Urothelium cell line (cell line): ENCODE results near the gene ADGRF5.

ENCODE experiments used
- DNase-seq: peaks from one replicate; pipeline ENCODE4 v3.0.0; 2011; ENCODE audit warnings: low spot score, mixed read lengths
- FAIRE-seq: peaks from 2 replicates; lab custom pipeline; 2011; peaks lifted over from hg19 to GRCh38; lab: Jason Lieb, UNC

The ADGRF5 gene

GRCh38 chr6:46931416-46931815, 9.7 kb upstream of the ADGRF5 start:
- FAIRE-seq (no peak), DNase-seq (no peak)

- DNase-seq (no peak), FAIRE-seq (no peak)
Observed at GRCh38 chr6:46930331-46930730, 8.6 kb upstream of the ADGRF5 start.

- FAIRE-seq (no peak), DNase-seq (no peak)
Observed at GRCh38 chr6:46927066-46927465, 5.3 kb upstream of the ADGRF5 start.

- peak; percentile 27 for DNase-seq
- FAIRE-seq = peak; percentile 53
Observed at GRCh38 chr6:46926481-46926880, 4.7 kb upstream of the ADGRF5 start.

- DNase-seq (peak; percentile 34), FAIRE-seq (no peak)
Observed at GRCh38 chr6:46925563-46926253, 4.0 kb upstream of the ADGRF5 start.

GRCh38 chr6:46923476-46923875, 1.7 kb upstream of the ADGRF5 start:
- DNase-seq (no peak), FAIRE-seq (no peak)

GRCh38 chr6:46921059-46921458, 679 bp downstream of the ADGRF5 start:
- DNase-seq (no peak), FAIRE-seq (no peak)

- no peak for DNase-seq
- no peak for FAIRE-seq
Observed at GRCh38 chr6:46918806-46919205, 2.9 kb downstream of the ADGRF5 start.

- no peak for DNase-seq
- FAIRE-seq = no peak
Observed at GRCh38 chr6:46917002-46917545, 4.7 kb downstream of the ADGRF5 start.

GRCh38 chr6:46915866-46916265, 5.9 kb downstream of the ADGRF5 start:
- FAIRE-seq = no peak
- DNase-seq = no peak

GRCh38 chr6:46915380-46915779, 6.4 kb downstream of the ADGRF5 start:
- DNase-seq = no peak

GRCh38 chr6:46914279-46914810, 7.4 kb downstream of the ADGRF5 start:
- DNase-seq = no peak

More at GRCh38 chr6:46915380-46915779, 6.4 kb downstream of the ADGRF5 start:
- FAIRE-seq = no peak

GRCh38 chr6:46909371-46909770, 12.4 kb downstream of the ADGRF5 start:
- no peak for DNase-seq
- FAIRE-seq = no peak

More at GRCh38 chr6:46914279-46914810, 7.4 kb downstream of the ADGRF5 start:
- no peak for FAIRE-seq

GRCh38 chr6:46906776-46907175, 15.0 kb downstream of the ADGRF5 start:
- FAIRE-seq = no peak
- DNase-seq = no peak

GRCh38 chr6:46904117-46904516, 17.6 kb downstream of the ADGRF5 start:
- FAIRE-seq (peak; percentile 58), DNase-seq (no peak)

GRCh38 chr6:46903175-46903574, 18.6 kb downstream of the ADGRF5 start:
- no peak for FAIRE-seq

GRCh38 chr6:46901882-46902314, 19.8 kb downstream of the ADGRF5 start:
- DNase-seq = no peak

More at GRCh38 chr6:46903175-46903574, 18.6 kb downstream of the ADGRF5 start:
- no peak for DNase-seq

GRCh38 chr6:46900266-46900665, 21.5 kb downstream of the ADGRF5 start:
- FAIRE-seq (no peak), DNase-seq (no peak)

More at GRCh38 chr6:46901882-46902314, 19.8 kb downstream of the ADGRF5 start:
- FAIRE-seq = no peak

- no peak for FAIRE-seq
Observed at GRCh38 chr6:46899659-46900058, 22.1 kb downstream of the ADGRF5 start.

GRCh38 chr6:46898006-46898405, 23.7 kb downstream of the ADGRF5 start:
- no peak for FAIRE-seq

More at GRCh38 chr6:46899659-46900058, 22.1 kb downstream of the ADGRF5 start:
- no peak for DNase-seq

GRCh38 chr6:46896871-46897270, 24.9 kb downstream of the ADGRF5 start:
- DNase-seq (no peak), FAIRE-seq (no peak)

More at GRCh38 chr6:46898006-46898405, 23.7 kb downstream of the ADGRF5 start:
- DNase-seq = no peak

GRCh38 chr6:46895930-46896329, 25.8 kb downstream of the ADGRF5 start:
- DNase-seq (no peak), FAIRE-seq (no peak)
